GM21737 (cell line): Measurements from ENCODE around the gene KIRREL2.
A peak's percentile ranks its signal among the peaks of the same experiment; 100 is the strongest.
"Not testable (repeated sequence)": the region's sequence is repeated elsewhere in the genome, so short reads cannot be mapped to it uniquely, and the experiment has no call there.

Source experiments
- ATAC-seq: cut with Tn5 transposase; IDR thresholded peaks from one replicate; pipeline ENCODE4 v1.9.1; 2021; ENCODE audit warnings: mild to moderate bottlenecking, moderate library complexity; ENCODE audit not compliant: unreplicated experiment

The KIRREL2 gene

DNA sequence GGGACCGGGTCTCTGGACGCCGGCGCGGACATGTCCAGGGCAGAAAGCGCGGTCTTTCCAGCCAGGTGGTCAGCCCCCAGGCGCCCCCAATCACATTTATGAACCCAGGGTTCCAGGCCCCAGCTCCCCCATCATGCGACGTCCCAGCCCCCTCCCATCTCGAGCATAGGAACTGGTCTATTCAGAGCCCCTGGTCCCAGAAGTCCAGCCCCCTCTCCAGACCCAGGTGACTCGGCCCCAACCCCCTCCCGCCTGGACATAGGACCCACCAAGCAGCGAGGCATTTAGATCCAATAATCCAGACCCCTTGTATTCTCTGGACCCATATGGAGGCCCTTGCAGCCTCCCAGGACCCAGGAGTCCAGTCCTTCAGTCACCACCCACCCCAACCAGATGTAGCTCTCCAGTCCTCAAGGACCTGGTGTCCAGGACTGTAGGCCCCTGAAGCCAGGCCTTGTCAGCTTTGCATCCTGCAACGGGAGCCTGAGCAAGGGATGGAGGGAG lies 12.2 kb downstream of the KIRREL2 start:
- no peak for ATAC-seq

DNA sequence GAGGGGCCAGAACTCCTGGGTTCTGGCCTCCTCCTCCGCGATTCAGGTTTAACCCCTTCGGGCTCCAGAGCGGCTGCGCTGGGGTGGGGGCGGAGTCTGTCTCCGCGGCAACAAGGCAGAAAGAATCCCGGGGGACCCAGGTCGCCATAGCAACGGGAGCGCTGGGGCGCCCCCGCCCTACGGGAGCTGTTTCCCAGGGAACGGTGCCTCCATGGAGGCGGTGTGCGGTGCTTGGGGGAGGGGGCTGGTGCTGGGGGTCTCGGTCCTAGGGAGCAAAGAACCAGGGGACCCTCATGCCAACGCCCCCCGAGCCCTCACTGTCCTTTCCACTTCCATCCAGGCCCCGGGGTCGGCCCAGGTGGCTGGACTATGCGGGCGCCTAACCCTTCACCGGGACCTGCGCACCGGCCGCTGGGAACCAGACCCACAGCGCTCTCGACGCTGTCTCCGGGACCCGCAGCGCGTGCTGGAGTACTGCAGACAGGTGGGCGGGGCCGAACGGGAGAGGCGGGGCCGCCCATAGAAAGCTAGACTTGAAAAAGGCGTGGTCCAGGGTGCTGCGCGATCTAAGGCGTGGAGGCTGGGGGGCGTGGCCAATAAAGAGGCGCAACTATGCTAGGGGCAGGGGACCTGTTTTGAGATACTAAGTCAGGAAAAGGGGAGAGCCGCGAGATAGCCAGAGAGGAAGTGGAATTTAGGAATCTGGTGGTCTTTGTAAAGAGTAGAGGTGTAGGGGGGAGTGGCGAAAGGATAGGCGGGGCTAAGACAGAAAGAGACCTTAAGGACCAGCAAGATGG lies 12.8 kb downstream of the KIRREL2 start:
- ATAC-seq = peak; percentile 54

DNA sequence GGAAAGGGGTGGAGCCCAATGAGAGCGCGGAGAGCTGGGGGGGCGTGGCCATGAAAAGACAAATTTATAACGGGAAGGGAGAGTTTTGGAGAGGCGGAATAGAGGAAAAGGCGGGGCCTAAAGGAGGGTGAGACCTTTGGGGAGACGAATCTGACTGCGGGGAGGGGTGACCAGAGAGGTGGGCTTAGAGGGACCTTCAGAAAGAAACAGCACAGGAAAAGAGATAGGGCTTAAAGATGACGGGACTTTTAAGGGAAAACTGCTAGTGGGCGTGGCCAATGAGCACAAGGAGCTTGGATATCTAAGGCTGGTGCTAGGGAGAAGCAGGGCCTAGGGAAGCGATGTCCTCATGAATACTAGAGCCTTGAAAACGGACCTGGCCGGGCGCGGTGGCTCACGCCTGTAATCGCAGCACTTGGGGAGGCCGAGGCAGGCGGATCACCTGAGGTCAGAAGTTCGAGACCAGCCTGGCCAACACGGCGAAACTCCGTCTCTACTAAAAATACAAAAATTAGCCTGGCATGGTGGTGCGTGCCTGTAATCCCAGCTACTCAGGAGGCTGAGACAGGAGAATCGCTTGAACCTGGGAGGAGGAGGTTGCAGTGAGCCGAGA lies 13.5 kb downstream of the KIRREL2 start:
- ATAC-seq = not testable (repeated sequence)

- ATAC-seq = no peak
Measured at GRCh38 chr19:35870798-35871197, 14.1 kb downstream of the KIRREL2 start.

- no peak for ATAC-seq
Measured at GRCh38 chr19:35871611-35872010, 14.9 kb downstream of the KIRREL2 start.

DNA sequence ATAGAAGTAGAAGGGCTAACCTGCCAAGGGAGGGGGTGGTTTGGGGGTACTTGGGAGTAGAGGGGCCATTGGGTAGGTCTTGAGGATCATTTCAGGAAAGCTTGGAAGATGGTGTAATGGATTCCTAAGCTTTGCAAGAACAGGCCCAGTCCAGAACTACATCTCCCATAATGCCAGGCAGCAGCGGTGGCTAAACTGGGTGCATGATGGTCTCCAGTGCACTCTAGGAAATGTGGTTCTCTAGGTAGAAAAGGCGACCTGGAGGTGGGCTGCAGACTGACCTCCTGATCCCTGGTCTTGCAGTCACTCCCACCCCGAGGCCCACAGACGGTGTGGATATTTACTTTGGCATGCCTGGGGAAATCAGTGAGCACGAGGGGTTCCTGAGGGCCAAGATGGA lies 15.5 kb downstream of the KIRREL2 start:
- ATAC-seq = no peak

- no peak for ATAC-seq
Measured at GRCh38 chr19:35874392-35874930, 17.8 kb downstream of the KIRREL2 start.

GRCh38 chr19:35879068-35879467 lies 22.4 kb downstream of the KIRREL2 start:
- ATAC-seq = no peak

DNA sequence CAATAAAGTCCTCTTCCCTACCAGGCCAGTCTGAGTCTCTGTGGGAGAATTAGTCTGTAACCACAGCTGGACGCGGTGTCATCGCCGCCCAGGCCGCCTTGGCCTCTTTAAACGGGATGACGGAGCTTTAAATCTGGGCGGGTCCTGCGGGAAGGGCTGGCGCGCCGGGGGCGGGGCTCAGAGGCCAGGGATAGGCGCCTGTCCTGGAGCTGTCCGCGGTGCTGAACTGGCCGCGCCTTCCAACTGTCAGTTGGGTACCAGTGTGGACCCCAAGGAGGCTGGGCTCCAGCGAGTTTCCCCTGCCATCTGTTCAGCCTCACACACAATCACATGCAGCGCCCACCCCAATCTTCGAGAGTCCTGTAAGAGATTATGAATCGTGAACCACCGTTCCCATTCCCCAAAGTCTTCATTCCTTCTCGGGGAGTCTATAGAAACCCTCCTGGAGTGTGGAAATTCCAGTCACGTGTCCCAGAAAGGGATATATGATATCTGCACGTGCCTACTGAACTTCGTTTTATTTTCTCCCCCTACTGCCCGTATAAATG lies 23.1 kb downstream of the KIRREL2 start:
- ATAC-seq = no peak

- ATAC-seq = no peak
Measured at GRCh38 chr19:35882114-35882832, 25.6 kb downstream of the KIRREL2 start.

GRCh38 chr19:35883882-35884281 lies 27.2 kb downstream of the KIRREL2 start:
- no peak for ATAC-seq

- no peak for ATAC-seq
Measured at GRCh38 chr19:35885225-35885738, 28.6 kb downstream of the KIRREL2 start.

GRCh38 chr19:35885904-35886303 lies 29.2 kb downstream of the KIRREL2 start:
- ATAC-seq = no peak

DNA sequence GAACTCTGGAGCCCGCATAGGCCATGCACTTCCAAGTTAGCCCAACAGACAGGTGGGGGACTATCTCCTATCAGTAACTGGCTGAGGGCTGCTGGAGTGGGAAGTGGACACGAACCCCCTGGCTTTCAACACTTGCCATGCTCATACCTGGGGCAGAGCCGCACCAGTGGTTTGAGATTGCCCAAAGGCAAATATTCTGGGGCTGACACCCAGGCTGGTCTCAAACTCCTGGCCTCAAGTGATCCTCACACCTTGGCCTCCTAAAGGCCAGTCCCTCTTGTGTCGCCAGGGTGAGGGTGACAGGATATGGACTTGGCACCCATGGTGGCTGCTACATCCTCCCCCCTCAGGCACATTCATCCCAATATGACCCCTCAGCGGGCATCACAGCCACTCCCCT lies 30.5 kb downstream of the KIRREL2 start:
- no peak for ATAC-seq

GRCh38 chr19:35888398-35888797 lies 31.7 kb downstream of the KIRREL2 start:
- no peak for ATAC-seq

- ATAC-seq = no peak
Measured at GRCh38 chr19:35889370-35890112, 32.8 kb downstream of the KIRREL2 start.

DNA sequence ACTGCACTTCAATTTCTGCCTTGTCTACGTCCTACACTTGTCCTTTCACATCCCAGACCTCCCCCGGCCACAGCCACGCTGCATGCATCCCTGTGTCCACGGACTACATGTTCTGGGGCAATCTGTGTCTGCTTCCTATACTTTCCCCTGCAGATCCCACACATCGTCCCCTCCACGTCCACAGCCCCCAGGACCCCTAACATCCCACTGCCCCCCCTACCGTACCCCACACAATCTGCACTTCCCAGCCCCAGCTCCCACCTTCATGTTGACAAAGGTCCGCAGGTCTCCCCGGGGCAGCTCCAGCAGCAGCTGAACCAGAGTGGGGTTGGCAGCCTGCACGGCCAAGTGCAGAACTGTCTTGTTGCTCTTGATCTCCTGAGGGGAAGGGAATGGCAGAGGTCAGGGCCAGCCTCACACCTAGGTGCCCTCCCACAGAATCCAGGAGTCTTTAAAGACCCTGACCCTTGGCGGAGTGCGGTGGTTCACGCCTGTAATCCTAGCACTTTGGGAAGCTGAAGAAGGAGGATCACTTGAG lies 33.5 kb downstream of the KIRREL2 start:
- no peak for ATAC-seq

GRCh38 chr19:35891819-35892218 lies 35.1 kb downstream of the KIRREL2 start:
- not testable (repeated sequence) for ATAC-seq

- no peak for ATAC-seq
Measured at GRCh38 chr19:35894342-35894741, 37.6 kb downstream of the KIRREL2 start.
